Ovary (tissue), 3 donors: ENCODE data around the gene GHR.

Experiments
- CTCF ChIP-seq, 3 donors: fragments of 450-650 bp in 2 of 3; fragments of 200-600 bp in 1 of 3; IDR thresholded peaks; one replicate each; pipeline versions ENCODE4 v1.5.1 to v1.8.0; 2016 to 2022; ENCODE audit warnings: antibody characterized with exemption in 3 of 3, mild to moderate bottlenecking in 1 of 3
- POLR2A ChIP-seq: fragments of 450-650 bp; IDR thresholded peaks from one replicate; pipeline ENCODE4 v1.6.1; 2017; ENCODE audit warnings: antibody characterized with exemption, mild to moderate bottlenecking, moderate library complexity
- donor health status: DM: no; HTN: no; CAD: no.

DNA sequence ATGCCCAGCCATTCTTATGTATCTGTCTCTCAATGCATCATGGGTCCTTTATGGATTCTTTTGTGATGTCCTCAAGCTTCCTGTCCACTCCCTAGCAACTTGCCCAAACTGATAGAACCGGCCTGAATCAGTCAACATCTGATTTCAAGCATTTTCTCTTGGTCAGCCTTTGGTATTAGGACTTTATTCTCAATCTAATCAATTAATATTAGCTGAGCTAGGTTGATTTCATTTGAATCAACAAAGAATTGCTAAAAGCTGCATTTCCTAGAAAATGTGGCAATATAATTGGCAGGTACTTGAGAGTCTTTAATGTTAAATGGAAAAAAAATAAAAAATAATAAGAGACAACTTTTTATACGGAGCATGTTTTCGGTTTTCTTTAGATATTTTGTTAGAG is 121.8 kb downstream of the GHR start:
- TF ChIP-seq CTCF (IDR thresholded peaks at IDR 0.05) (no peak), POLR2A (no peak)
